ENCODE data around the gene ATP9A.

DNA sequence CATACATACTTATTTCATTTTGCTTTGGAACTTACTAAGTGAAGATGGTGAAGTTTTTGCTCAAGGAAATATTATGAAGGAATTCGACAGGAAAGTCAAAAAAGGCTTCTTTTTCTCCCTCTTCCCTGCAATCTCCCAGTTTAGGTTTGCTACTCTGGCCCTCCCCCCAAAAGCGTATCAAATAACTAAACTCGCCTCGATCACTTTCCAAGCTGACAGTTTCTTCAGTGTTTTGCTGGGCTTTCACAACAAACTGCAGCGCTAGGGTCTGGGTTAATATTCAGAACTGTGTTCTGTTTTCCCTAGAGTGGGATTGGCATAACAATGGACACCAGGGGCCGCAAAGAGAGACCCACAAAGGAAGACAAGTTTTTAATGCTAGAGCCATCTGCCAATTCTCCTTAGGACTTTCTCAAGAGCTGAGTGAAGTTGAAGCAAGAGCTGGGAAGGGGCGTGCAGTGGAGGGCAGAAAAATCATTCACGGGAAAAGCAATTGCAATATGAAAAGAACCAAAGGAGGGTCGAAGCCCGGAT lies 57.8 kb downstream of the ATP9A start:
- TF ChIP-seq POLR2A (IDR thresholded peaks at IDR 0.05; ENCODE audit: borderline replicate concordance, extremely low read depth, insufficient read depth, insufficient read length) (no peak), EZH2phosphoT487 (IDR thresholded peaks at IDR 0.05; ENCODE audit: borderline replicate concordance) (no peak), EZH2 (IDR thresholded peaks at IDR 0.05) (no peak), POLR2AphosphoS5 (IDR thresholded peaks at IDR 0.05; ENCODE audit: low read depth, low read length) (no peak), RAD21 (IDR thresholded peaks at IDR 0.05; ENCODE audit: low read depth) (no peak), FOSL1 (IDR thresholded peaks at IDR 0.05; ENCODE audit: low read depth) (no peak), SIN3A (IDR thresholded peaks at IDR 0.05; ENCODE audit: low read depth) (no peak), JUND (IDR thresholded peaks at IDR 0.05) (no peak), TCF7L2 (IDR thresholded peaks at IDR 0.05; ENCODE audit: borderline replicate concordance, extremely low read depth, insufficient read depth, insufficient read length) (no peak), SRF (IDR thresholded peaks at IDR 0.05; ENCODE audit: low read depth) (no peak)
- TF ChIP-seq, protein P1, sequence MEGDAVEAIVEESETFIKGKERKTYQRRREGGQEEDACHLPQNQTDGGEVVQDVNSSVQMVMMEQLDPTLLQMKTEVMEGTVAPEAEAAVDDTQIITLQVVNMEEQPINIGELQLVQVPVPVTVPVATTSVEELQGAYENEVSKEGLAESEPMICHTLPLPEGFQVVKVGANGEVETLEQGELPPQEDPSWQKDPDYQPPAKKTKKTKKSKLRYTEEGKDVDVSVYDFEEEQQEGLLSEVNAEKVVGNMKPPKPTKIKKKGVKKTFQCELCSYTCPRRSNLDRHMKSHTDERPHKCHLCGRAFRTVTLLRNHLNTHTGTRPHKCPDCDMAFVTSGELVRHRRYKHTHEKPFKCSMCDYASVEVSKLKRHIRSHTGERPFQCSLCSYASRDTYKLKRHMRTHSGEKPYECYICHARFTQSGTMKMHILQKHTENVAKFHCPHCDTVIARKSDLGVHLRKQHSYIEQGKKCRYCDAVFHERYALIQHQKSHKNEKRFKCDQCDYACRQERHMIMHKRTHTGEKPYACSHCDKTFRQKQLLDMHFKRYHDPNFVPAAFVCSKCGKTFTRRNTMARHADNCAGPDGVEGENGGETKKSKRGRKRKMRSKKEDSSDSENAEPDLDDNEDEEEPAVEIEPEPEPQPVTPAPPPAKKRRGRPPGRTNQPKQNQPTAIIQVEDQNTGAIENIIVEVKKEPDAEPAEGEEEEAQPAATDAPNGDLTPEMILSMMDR (IDR thresholded peaks at IDR 0.05 in 2 of 3, conservative IDR thresholded peaks at IDR 0.05 in 1 of 3; ENCODE audit: borderline replicate concordance in 1 of 3, insufficient read depth in 1 of 3, low read depth in 2 of 3, low read length in 2 of 3), result no peak
- TF ChIP-seq, protein P2, sequence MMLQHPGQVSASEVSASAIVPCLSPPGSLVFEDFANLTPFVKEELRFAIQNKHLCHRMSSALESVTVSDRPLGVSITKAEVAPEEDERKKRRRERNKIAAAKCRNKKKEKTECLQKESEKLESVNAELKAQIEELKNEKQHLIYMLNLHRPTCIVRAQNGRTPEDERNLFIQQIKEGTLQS (IDR thresholded peaks at IDR 0.05), result no peak
- TF ChIP-seq, protein P3, sequence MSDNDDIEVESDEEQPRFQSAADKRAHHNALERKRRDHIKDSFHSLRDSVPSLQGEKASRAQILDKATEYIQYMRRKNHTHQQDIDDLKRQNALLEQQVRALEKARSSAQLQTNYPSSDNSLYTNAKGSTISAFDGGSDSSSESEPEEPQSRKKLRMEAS (IDR thresholded peaks at IDR 0.05), result no peak

Data from HCT116 (cell line).